NK-92 treated with Interleukin-12 subunit alpha and Interleukin-12 subunit beta, amount 100 ng/mL, for 24 hours (cell line): Measurements from ENCODE around the gene CDK15.

Source experiments
- DNase-seq: peaks from one replicate; lab custom pipeline; 2025; lab: John Stamatoyannopoulos, UW

Gene CDK15

DNA sequence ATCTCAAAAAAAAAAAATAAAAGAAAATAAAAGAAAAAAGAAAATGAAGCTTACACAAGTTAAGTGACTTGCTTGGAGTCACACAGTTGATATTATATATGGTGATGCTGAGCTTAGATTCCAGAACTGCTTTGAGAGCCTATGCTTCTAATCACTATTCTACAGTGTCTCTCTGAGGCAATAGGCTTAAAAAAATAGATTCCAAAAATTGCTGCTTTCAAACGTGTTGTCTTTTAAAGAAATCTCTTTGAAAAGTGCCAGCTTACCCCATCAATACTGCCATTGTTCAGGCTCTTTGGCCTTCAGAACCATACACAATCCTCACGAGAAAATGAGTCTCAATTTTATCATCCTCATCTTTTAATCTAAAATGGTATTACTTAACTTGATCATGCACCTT is 102.6 kb downstream of the CDK15 start:
- DNase-seq: no peak

DNA sequence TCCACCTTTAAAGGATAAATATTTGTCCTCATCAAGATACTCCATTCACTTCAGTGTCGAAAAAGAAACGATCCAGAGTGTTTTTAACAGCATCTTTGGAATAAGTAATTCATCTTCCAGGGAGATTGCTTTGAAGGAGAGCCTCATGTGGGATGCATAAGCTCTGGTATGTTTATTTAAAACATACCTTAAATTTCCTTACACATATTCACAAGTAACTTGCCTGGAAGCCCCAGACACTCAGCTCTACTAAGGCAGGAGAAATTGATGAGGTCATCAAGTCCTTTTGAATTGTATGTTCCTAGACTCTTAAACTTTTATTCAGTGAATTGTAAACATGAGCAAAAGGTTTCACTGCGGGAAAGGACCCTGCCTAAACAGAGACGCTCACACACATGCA is 103.0 kb downstream of the CDK15 start:
- DNase-seq: no peak

DNA sequence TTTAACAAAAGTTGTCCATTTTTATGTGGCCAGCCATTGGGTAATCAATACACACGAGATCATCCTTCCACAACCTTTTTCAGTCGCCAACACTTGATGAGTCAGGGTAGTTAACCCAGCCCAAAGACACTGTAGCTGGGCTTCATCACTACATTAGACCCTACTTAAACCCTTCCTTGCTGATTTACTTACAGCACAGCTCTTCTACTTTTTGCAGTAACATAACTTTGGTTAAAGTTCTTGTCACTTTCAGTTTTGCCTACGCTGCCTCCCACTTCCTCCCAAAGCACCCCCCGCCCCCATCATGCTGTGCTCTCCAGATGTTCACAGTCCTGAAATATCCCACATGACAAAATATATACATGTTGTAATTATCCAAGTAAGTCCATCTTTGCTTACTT is 103.6 kb downstream of the CDK15 start:
- DNase-seq: no peak

DNA sequence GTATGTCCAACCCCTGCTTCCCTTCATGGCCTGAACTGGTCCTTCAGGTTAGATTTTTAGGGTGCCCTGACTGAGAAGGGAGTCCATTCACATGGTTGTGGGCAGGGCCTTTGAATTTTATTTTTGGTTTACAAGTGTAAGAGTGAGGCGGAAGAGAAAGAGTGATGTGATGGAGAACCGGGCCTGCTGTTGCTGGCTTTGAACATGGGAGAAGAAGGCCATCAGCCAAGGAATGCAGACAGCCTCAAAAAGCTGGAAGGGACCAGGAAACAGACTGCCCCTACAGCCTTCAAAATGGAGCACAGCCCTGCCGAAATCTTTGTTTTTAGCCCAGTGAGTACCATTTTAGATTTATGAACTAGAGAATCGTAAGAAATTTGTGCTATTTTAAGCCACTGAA is 105.0 kb downstream of the CDK15 start:
- DNase-seq: no peak

DNA sequence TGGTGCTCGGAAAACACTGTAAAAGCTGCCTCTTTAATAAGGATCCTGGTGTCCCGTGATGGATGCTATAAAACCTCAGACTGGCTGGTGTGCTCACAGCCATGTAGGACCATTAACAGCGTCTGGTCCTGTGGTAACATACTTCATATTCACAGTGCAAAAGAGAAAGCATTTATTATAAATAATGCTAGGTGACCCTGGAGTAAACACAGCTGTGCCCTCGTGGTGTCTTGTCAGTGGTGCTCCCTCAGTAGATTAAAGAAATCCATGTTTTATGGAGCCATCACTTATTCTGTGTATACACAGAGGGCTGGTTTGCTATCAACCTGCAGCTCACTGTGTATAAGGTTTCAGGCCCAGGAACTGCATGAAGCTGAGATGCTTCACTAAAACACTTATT is 106.9 kb downstream of the CDK15 start:
- DNase-seq: no peak

DNA sequence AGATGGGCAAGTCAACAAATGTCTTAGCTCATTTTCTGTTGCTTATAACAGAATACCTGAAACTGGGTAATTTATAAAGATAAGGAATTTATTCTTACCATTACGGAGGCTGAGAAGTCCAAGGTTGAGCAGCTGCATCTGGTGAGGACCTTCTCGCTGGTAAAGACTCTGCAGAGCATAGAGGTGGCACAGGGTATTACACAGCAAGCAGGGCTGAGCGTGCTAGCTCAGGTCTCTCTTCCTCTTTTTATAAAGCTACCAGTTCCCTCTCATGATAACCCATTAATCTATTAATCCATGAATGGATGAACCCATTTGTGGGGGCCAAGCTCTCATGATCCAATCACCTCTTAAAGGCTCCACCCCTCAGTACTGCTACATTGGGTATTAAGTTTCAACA is 109.1 kb downstream of the CDK15 start:
- DNase-seq: no peak

DNA sequence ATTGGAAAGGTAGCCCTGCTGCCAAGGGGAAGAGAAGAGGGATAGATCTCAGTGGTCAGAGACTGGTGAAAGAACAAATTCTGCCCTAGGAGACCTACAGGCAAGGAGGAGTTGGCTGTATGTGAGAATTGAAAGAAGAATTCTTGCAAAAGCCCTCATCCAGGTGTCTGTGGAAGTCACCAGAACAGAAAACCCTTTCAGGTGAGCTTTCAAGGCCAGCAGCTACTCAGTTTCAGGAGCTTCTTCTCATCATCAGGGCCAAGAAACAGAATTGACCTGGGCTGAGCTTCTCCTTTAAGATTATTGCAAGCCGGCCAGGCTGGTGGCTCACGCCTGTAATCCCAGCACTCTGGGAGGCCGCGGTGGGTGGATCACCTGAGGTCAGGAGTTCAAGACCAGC is 110.2 kb downstream of the CDK15 start:
- DNase-seq: no peak

DNA sequence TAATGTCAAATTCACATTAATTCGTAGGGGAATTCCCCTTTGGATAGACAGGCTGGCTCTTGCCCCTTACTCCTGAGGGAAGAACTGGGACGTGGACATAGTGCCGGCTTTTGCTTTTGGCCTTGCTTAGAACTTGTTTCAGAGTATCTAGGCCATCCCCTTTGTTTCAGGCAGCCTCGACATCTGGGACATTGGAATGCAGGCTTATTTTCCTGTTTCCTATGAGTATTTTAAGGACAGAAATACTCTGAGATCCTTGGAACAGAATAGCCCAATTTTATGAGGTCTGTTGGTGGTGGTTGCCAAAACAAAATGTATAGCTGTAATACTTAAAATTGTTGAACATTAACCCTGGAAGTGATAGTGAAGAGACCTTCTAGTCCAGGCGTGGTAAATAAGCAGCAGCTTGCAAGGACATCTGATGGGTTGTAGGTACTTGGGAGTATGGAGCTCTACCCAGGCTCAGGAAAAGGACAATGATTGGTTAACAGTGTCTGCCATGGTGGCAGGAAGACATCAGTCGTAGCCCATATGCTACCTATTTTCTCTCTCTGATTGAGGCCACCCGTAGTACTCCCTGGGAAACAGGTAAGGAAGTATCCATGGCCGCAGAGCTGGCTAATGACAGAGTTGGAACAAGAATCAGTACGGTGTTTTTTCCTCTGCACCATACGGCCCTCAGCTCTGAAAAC is 112.4 kb downstream of the CDK15 start:
- DNase-seq: no peak

DNA sequence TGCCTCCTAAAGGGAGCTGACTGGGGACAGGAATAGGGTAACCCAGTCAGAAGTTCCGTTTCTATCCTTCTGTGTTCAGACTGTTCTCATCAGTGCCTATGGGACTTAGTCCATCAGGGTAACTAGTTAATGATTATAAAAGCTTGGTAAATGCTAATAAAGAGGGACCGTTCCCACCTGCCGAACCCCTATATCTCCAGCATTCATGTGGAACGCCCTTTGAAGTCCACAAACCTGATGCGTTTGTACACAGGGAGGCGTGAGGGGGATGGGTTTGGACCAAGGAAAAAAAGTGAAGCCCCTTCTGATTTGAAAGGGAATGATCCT is 112.9 kb downstream of the CDK15 start:
- no peak for DNase-seq

DNA sequence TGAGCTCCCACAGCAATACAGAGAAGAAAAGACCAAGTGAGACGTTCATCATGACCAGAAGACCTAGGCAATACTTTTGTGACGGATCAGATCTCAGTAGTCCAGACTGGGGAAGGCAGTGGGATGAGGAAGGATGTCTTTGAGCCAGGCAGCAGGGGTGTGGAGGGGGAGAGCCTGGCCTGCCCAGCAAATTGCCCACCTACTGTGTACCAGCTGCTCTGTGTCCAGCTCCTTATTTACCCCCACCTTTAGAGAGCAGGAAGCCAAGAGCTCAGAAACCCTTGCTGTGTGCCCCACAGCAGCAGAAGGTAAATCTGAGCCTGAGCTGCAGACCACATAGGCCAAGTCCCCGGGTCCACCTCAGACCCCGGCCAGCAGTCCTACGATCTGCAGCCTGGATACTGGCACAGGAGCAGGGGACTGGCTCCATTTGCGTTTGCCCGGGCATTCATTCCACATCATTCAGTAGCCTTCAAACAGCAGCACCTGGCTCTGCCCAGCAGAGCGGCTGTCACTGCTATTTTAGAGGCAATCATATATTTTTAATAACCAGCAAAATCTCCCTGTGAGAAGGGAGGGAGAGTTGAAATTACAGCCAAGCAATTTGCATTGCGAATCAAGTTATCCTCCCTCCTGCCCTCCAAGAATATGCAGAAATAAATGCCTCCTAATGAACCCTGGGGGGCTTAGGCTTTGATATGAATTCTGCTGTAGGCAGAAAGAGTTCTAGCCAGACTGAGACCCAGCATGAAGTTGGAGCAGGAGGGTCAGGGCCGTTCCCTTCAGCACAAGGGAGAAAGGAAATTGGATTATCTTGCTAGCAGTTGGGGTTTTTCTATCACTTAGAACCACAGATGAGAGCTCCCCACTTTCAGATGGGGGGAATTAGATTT is 117.3 kb downstream of the CDK15 start:
- no peak for DNase-seq

DNA sequence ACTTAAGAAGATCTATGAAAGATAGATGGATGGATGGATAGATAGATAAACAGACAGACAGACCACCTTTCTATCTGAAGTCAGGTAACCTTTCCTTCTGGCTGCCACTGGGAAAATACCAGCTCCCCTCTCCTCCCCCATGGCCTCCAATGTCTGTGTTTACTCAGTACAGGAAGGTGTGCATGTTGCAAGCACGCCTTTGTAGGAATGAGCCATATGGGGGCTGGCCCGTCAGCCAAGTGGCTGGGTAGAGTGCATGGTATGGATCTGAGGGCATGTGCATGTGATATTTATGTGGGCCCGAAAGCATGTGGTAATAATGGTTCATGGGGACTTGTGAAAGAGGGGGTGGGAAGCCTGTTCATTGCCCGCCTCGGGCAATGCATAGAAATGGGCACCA is 118.1 kb downstream of the CDK15 start:
- DNase-seq: no peak

DNA sequence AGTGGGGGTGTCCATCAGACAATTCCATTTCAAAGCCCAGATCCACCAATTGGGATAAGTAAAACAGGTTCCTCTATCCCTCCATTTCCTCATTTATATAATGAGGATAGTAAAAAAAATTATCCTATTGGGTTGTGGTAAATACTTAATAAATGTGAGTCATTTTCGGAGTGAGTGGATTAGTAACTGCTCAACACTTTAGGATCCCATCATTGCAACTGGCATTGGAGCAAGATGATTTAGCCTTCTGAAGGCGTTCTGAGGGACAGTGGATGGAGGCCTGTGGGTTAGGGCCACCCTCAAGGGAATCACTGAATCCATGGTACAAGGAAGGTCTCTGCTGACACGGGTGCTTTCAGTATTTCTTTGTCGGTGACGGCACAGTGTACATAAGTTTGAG is 118.7 kb downstream of the CDK15 start:
- no peak for DNase-seq

DNA sequence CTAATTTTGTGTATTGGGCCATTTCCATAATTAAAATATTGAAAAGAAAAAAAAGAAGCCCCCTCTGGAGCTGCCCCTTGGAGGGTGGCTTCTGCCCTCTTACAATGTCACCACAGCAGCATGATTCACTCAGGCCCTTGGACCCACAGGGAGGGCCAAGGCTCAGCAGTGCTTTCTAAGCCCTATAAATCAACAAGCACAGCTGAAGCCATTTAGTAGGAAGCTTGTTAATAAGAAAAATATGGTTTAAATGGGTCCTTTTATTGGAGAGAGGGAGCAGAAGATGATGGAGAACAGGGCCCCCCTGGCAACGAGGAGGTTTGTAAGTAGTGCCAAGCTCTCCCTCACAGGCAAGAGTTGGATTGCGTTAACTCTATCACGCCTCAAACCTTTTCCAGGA is 119.7 kb downstream of the CDK15 start:
- DNase-seq: no peak

DNA sequence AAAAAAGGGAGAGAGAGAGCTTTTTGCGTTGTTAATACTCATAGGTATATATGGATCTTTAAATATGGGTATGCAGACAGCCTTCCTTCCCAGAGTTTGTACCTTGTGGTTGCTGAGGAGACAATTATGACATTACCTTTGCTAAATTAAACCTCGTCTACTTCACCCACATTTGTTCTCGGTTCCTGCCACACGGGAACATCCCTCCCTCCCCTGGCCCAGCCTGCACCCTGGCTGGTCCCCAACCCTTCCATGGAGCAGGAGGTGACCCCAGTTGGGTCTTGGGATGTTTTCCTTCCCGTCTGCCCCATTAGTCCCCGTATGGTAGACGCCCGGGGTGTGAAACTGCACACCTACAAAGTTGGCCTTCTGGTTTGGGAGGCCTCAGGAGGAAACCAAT is 122.0 kb downstream of the CDK15 start:
- DNase-seq: no peak

DNA sequence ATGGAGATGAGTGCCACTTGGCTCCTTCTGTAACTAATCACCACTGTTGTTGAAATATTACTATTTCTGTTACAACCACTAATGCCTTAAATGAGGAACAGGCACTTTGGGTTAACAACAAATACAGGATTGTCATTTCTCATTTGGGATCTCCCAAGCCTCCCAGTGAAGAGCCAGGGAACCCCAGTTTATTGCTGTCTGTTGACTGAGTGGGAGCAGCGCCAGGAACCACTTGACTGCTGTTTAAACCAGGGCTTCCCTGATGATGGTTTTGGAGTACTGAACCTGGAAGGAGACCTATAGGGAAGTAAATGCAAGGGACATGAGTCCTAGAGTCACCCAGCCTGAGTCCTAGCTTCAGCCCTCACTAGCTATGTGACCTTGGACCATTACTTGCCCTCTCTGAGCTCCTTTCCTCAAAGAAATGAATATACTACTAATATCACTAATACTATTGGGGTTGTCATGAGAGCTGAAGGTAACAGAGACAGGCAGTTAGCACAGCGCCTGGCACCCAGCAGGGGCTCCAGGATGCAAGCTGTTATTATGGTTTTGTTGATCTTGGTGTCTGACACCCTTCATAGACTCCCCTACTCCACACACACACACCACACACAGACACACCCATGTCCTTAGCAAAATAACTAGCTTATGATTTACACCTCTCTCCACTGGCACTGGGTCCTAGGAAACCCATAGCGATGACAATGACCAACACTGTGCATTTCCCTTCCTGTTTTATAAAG is 123.1 kb downstream of the CDK15 start:
- no peak for DNase-seq

DNA sequence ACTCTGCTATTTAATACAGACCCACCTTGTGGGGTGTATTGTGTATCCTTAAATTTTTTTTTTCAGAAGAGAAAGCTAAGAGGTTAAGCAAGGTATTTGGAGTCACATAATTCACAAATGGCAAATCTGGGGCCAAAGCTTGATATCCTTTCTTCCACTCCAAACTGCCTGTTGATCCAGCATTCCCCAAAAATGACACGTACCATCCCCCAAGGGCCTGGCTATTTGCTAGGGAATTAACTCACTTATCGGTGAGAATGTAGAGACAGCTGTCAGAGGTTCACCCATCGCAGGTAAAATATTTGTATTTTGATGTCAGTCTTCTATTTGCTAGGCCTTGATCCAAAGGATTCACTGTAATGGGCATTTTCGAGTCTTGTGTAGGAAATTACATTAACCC is 123.7 kb downstream of the CDK15 start:
- no peak for DNase-seq

DNA sequence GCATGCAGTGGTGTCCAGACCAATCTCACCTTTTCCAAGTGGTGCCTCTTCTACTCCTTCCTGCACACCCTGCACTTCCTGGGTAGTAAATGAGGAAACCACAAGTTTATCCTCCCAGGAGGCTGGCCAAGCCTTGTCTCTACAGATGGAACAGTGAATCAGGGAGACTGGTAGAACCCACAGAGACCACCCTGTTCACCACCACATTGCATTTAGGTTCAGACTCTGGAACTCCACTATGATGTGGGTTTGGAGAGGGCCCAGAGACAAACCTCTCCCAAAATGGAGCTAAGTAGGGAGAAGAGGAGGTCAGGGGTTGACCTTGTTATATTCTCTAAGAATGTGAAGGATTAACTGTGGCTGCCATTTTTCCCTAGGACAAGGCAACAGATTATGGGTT is 124.5 kb downstream of the CDK15 start:
- no peak for DNase-seq

DNA sequence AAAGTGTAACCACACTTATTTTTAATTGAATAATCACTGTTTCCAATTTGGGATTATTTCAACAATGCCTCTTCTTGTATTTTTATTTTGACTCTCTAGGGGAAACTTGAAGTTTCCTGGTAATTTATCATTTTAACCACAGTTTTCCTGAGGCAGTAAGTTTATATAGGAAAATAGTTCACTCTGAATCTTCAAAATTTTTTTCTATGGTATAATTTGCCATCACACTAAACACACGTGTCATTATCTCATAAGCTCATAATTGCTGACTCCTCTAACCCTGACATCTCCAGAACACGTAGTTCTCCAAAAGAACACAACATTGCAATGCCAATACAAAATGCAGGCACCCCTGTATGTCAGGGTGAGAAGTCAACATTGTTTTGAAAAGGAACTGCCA is 125.1 kb downstream of the CDK15 start:
- DNase-seq: no peak

DNA sequence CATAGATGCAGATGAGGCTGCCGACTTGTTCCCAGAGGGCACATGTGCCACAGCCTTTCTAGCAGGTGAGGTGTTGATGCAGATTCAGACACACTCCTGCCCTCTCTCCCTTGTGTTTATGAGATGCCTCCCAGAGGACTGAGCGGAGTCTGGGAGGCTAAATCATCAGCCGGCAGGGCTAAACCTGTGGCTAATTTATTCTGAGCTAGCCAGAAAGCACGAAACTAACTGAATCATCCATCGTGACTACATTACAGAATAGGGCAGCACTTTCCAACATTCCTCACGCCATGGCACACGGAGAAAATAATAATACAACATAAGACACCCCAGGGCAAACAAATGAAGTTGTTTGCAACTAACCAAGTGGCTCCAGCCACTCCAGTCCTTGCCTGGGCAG is 125.6 kb downstream of the CDK15 start:
- no peak for DNase-seq

DNA sequence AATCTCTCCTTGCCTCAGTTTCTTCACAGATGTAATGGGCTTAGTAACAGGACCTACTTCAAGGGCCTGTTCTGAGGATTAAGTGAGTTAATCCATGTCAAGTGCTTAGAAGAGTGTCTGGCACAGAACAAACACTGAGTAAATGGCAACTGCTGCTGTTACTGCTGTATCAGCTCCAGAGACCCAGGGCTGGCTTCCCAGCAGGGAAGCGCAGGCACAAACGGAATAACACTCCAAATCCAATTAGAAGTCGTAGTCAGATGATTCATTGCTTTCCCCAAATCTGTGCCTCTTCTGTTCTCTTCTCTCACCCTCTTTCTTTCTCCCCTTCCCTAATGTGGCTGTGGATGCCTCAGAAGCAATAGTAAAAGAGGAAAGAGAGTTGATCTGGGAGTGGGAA is 126.2 kb downstream of the CDK15 start:
- DNase-seq: no peak

DNA sequence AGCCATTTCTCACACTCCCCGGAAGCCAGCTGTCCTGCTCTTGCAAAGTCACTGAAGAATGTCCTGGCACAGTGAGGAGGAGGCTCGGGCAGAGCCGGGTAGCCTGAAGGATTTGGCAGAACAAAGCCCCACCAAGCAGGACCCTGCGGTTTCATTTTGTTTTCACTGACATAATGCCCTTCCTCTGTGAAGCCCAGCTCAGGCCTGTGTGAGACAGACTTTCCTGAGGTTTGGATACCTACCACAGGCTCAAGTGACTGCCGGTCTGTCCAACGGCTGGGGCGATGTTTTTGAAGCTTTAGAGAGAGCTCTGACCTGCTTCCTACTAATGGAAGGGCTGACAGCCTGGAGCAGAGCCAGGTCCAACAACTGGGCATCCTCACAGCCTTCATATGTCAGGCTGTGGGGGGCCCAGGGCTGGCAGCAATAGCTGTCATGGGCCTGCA is 127.5 kb downstream of the CDK15 start:
- DNase-seq: no peak

DNA sequence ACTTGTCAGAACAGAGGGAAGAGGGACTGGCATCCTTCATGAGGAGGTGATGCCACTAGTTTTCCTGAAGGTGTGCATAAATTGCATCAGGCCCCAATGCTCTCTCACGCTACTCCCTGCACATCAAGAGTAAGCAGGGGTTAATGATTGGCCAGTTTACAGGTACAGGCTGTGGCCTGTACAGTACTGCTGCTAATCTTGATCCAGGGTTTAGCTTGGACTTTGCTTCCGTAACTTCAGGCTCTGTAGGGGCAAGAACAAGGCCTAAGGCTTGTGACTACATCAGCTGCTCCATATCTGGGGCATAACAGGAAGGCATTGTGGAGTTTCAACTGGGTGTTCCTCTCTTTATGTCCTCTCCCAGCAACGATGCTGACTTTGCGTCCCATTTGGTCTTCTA is 130.5 kb downstream of the CDK15 start:
- DNase-seq: no peak

DNA sequence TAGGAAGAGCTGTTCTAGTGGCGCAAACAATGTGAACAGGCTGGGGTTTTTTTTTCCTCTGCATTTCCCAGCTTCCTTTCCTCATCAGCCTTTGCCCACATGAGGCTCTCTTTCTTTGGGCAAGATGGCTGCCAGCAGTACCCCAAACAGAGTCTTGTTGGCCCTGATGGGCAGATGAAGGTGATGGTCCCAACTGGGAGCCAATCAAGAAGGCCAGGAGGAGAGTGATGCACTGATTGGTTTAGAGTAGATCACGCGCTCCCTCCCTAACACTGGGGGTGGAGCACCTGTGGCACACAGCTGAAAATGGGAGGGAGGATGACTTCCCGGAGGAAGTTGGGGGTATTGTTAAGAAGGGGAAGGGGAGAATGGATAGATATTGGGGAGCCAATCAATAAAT is 131.0 kb downstream of the CDK15 start:
- no peak for DNase-seq
